ENCODE results near the gene RPE65. TPM values are rescaled to one million over a fixed set of nuclear protein-coding genes. Genes with fewer than 3 reads are reported as not detected.
"Not testable (repeated sequence)": the region's sequence is repeated elsewhere in the genome, so short reads cannot be mapped to it uniquely, and the experiment has no call there.

Gene RPE65
- total and polyA plus RNA-seq, 2 experiments from 2014 or later = 0.51 to 0.67 TPM

- peaks cover 3% of the 10 kb centered on the region for H3K4me1 ChIP-seq (ENCODE audit: low read depth)
- no peak for TF ChIP-seq CTCF (IDR thresholded peaks at IDR 0.05; ENCODE audit: low read depth, low read length)
- H3K9me3 ChIP-seq (ENCODE audit: low read depth) = no peaks in the 10 kb centered on the region
- H3K4me3 ChIP-seq = no peak overlapping the region
- H3K27ac ChIP-seq = no peak overlapping the region
- H3K27me3 ChIP-seq = no peaks in the 10 kb centered on the region
- no peaks in the 10 kb centered on the region for H3K36me3 ChIP-seq
- no peak for DNase-seq (ENCODE audit: low read depth in 1 of 2, low spot score in 1 of 2)
Observed at GRCh38 chr1:68493193-68493592, 43.4 kb upstream of the RPE65 start.

GRCh38 chr1:68492255-68492654 lies 42.5 kb upstream of the RPE65 start:
- not testable (repeated sequence) for H3K36me3 ChIP-seq; DNase-seq (ENCODE audit: low read depth in 1 of 2, low spot score in 1 of 2); H3K27me3 ChIP-seq; H3K4me3 ChIP-seq; H3K4me1 ChIP-seq (ENCODE audit: low read depth); H3K9me3 ChIP-seq (ENCODE audit: low read depth); H3K27ac ChIP-seq

GRCh38 chr1:68490046-68490651 lies 40.4 kb upstream of the RPE65 start:
- H3K36me3 ChIP-seq = peaks cover 6% of the 10 kb centered on the region
- no peak for DNase-seq (ENCODE audit: low read depth in 1 of 2, low spot score in 1 of 2)
- H3K27me3 ChIP-seq = no peaks in the 10 kb centered on the region
- H3K4me1 ChIP-seq (ENCODE audit: low read depth) = no peaks in the 10 kb centered on the region
- H3K9me3 ChIP-seq (ENCODE audit: low read depth) = no peaks in the 10 kb centered on the region
- no peak overlapping the region for H3K27ac ChIP-seq
- TF ChIP-seq CTCF (IDR thresholded peaks at IDR 0.05; ENCODE audit: low read depth, low read length) = no peak
- H3K4me3 ChIP-seq = no peak overlapping the region

GRCh38 chr1:68485431-68486022 lies 35.8 kb upstream of the RPE65 start:
- Histone ChIP-seq H3K27me3 (no peaks in the 10 kb centered on the region), H3K4me1 (ENCODE audit: low read depth) (no peaks in the 10 kb centered on the region), H3K36me3 (peaks cover 6% of the 10 kb centered on the region), H3K4me3 (no peak overlapping the region), H3K27ac (no peak overlapping the region), H3K9me3 (ENCODE audit: low read depth) (no peaks in the 10 kb centered on the region)
- no peak for TF ChIP-seq CTCF (IDR thresholded peaks at IDR 0.05; ENCODE audit: low read depth, low read length)
- DNase-seq (ENCODE audit: low read depth in 1 of 2, low spot score in 1 of 2) = no peak

- H3K27me3 ChIP-seq = no peaks in the 10 kb centered on the region
- H3K4me1 ChIP-seq (ENCODE audit: low read depth) = no peaks in the 10 kb centered on the region
- H3K4me3 ChIP-seq = no peak overlapping the region
- DNase-seq (ENCODE audit: low read depth in 1 of 2, low spot score in 1 of 2) = no peak
- no peak overlapping the region for H3K27ac ChIP-seq
- peaks cover 6% of the 10 kb centered on the region for H3K36me3 ChIP-seq
- no peaks in the 10 kb centered on the region for H3K9me3 ChIP-seq (ENCODE audit: low read depth)
- no peak for TF ChIP-seq CTCF (IDR thresholded peaks at IDR 0.05; ENCODE audit: low read depth, low read length)
Observed at GRCh38 chr1:68484618-68485017, 34.9 kb upstream of the RPE65 start.

- TF ChIP-seq CTCF (IDR thresholded peaks at IDR 0.05; ENCODE audit: low read depth, low read length) = no peak
- Histone ChIP-seq H3K4me1 (ENCODE audit: low read depth) (no peaks in the 10 kb centered on the region), H3K27ac (no peak overlapping the region), H3K27me3 (no peaks in the 10 kb centered on the region), H3K4me3 (no peak overlapping the region), H3K9me3 (ENCODE audit: low read depth) (no peaks in the 10 kb centered on the region), H3K36me3 (peaks cover 10% of the 10 kb centered on the region)
- no peak for DNase-seq (ENCODE audit: low read depth in 1 of 2, low spot score in 1 of 2)
Observed at GRCh38 chr1:68481041-68481440, 31.3 kb upstream of the RPE65 start.

Data from cardiac muscle cell (in vitro differentiated cells and primary cell).